Measurements from ENCODE around the gene DPP6. TPM values are rescaled to one million over a fixed set of nuclear protein-coding genes. Genes with fewer than 3 reads are reported as not detected.
"Not testable (repeated sequence)": the region's sequence is repeated elsewhere in the genome, so short reads cannot be mapped to it uniquely, and the experiment has no call there.

DPP6 gene
- total RNA-seq, 1 experiment from 2014 or later, result 1.3 TPM

DNA sequence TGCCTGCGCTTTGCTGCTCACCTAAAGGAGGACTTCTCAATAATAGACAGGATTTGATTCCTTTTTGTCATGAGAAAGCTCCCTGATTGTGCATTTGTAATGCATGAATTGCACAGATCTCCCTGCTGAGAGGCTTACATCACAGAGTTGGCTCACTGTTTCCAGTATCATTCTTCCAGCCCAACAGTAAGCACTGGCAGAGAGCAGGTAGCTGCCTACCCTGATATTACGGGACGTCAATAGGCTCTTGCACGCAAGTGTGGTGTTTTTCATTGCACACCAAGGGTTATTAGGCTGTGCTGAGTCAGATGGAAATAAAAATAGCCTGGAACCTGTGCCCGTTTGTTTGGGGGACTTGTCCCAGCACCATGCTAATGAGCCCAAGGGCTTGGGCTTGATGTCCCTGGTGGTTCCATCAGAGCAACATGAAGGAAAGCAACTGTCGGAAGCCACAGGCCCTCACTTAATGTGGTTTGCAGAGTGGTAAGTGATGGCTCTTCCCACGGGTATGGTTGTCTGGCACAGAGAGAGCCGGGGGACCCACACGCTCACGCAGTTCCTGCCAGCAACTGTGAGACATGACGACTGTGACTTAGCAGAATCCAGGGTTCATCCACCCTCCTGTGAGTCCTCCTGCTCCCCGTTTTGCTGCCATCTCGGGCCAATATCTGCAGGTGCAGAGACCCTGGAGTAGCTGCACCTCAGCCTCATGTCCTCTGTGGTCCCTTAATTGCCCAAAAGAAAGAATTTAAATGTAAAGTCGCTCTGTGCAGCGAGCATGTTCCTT lies 20.4 kb downstream of the DPP6 start:
- DNase-seq (ENCODE audit: low read depth), result not testable (repeated sequence)

DNA sequence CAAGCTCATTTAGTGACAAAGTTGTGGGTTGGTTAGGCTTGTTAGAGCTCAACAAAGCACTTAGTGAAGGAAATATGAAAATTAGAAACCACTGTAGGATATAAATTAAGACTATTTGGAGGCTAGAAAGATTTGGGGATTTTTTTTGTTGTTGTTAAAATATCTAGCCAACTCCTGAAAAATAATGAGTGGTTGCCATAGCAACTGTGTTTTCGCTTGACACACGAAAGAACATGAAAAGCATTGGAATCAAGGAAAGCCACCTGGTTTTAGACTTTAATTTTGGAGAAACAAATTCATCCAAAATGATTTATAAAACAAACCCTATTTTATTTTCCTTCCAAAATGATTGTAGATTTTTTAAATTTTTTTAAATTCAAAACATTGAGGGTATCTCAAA lies 26.3 kb downstream of the DPP6 start:
- DNase-seq (ENCODE audit: low read depth), result not testable (repeated sequence)

DNA sequence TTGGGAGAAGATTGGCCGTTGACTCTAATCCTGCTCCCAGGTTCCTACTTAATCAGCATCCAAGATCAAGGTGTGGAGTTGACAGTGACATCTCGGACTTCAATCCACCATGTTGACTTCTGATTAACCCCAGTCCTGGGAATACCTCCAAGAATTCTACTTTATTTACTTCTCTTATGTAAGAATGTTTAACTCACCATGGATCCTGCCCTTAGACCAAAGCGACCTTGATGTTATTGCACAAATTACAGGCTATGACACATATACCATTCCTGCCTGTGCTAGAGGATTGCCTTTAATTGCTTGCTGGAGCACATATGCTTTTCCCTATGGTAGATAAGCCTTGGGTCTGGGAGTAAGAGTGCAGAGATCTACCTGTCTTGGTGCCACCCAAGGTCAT lies 28.1 kb downstream of the DPP6 start:
- not testable (repeated sequence) for DNase-seq (ENCODE audit: low read depth)

DNA sequence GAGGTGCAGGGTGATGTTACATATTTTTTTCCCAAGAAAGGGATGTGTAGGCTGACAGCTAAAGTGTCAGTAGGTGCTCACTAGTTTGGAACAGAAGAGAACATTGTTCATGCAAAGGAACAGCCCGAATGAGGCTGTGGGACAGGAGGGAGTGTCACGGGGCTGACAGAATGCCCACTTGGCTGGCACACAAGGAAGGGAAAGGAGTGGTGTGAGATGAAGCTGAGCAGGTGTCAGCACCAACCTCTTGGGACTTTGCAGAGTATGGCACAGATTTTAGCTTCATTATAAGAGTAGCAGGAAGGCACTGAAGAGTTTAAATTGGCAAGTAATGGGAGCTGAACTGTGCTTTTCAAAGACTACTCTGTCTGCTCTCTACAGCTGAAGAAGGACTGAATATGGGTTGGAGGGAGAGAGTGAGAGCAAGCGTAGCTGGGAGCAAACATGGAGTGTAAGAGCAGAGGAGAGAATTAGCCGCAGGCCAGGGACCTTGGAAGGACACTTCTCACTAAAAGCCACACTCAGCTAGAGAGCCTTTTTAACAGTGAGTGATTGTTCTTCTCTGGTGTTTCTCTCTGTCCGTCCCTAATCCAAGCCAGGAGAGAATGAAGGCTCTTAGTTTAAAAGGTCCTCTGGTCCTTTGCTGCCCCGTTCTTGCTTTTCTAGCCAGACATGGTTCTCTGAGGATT lies 35.0 kb downstream of the DPP6 start:
- not testable (repeated sequence) for DNase-seq (ENCODE audit: low read depth)

DNA sequence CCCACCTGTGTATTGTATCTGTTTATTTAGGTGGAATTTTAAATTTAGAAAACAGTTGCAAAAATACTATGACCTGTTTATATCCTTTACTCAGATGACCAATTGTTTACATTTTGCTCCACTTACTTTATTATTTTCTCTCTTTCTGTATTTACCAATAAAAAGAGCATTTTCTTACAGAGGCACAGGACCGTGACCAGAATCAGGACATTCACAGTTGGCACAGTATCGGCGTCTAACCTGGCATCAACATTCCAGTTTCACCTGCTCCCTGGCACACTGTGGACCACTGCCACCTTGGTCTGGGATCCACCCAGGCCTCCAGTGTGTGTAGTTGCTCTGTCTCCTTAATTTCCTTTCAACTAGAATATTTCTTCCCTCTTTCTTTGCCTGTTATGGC lies 39.9 kb downstream of the DPP6 start:
- not testable (repeated sequence) for DNase-seq (ENCODE audit: low read depth)

DNA sequence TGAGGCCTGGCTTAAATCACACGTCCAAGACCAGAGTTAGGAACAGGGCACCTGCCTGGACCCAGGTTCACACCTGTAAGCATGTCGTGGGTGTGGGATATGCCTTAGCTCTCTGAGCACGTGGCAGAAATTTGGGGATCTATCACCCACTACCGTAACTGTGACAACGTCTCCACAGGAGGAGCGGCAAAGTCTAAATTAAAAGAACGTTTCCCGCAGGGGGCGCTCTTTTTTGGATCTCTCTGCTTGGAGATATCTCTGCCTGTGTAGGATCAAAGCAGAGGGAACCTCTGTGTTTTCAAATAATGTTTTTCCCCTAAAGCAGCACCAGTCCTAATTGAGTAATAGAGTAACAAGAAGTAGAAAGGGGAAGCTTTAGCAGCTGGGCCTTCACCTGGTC lies 43.0 kb downstream of the DPP6 start:
- DNase-seq (ENCODE audit: low read depth), result not testable (repeated sequence)

DNA sequence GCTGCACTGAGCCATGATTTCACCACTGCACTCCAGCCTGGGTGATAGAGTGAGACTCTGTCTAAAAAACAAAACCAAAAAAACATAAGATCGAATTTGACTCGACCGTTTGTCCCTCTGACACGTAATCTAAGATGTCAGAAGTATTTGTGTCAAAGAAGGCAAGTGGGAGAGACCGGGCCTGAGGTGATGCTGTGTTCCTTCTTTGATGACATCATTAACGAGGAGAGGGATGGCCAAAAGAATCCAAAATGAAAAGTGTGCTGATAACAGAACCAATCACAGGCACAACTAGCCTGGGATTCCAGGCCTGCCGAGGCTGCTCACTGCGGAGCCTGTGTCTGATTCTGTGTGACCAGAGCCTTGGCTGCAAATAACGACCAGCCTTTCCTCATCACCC lies 52.9 kb downstream of the DPP6 start:
- DNase-seq (ENCODE audit: low read depth), result not testable (repeated sequence)

DNA sequence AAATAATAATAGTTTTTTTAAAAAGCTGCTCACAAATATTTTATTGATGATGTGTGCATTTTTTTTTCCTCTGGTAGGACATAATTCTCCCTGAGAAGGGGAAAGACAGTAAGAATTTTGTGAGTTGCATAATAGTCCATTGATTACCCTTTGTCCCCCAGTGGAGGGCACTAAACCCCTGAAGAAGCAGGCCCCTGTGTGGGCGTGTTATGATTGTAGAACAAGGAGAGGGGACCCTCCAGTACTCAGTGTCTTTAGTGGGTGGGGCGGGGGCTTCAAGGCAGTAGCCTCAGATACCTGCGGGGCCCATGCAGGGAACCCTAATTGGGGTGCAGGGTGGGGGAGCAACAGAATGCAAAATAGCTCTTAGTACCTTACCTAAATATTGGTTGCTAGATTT lies 57.4 kb downstream of the DPP6 start:
- not testable (repeated sequence) for DNase-seq (ENCODE audit: low read depth)

DNA sequence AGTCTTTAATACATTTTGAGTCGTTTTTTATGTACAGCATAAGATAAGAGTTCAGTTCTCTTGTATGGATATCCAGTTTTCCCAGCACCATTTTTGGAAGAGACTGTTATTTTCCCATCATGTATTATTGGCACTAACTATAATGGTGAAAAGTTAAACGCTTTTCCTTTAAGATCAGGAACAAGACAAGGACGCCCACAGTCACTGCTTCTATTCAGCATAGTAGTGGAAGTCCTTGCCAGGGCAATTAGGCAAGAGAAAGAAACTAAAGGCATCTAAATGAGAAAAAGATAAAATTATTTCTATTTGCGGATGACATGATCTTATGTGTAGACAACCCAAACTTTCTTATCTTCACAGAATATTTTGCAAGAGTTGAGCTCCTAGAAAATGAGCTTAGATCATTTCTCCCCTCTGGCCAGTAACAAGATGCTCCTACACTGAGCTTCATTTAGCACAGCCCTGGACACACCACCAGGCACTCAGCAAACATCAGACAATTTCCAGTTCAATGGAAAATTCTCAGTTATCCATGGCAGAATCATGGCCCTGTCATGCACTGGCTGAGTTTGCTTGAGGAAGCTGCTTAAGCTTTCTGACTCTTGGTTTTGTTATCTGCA lies 61.6 kb downstream of the DPP6 start:
- DNase-seq (ENCODE audit: low read depth), result not testable (repeated sequence)

DNA sequence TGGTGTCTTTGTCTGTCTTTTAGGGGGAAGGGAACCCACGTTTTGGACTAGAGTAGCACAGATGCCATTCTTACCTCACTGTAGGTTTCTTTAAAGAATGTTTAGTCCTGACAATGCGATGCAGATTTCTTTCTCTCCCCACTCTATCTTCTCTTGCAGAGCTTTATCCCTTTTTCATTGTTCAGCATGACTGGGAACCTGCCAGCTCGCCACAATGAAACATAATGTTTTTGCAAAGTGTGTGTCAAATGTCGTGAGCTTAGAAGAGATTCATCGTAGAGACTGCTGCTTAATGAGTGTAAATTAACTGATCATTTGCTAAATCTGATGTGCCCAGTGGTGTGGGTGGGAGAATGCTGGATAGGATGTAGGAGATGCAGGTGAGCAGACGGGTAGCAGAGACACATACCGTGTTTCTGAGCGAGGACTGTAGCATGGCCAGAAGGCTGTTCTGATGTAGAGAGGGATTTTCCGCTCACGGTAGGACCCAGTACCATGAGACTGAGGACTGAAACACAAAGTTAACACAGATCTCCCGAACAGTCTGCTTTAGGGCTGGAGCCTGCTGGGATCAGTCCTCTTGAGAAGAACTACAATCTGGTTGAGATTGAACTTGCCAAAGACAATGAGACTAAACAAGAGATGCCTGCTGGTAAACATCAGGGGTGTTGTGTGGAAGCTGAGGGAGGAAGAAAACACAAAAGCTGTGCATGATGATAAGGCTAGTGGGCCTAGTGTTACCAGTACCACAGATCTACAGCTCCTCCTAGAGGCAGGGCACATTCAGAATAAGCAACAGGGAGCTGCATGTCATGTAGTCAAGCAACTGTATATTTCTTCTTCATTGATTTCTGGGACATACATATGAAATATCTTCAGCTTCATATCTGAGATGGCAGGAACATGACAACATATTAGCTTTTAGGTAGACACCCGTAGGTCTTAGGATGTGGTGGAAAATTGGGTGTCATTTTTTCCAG lies 65.5 kb downstream of the DPP6 start:
- DNase-seq (ENCODE audit: low read depth), result not testable (repeated sequence)

DNA sequence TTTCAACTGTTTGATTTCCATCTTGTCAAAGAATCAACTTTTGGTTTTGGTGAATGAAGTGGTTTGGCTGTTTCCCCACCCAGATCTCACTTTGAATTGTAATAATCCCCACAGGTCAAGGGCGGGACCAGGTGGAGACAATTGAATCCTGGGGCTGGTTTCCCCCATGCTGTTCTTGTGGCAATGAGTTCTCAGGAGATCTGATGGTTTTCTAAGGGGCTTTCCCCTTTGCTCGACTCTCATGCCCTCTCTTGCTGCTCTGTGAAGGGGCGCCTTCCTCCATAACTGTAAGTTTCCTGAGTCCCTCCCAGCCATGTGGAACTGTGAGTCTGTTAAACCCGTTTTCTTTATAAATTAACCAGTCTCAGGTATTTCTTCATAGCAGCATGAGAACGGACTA lies 68.6 kb downstream of the DPP6 start:
- not testable (repeated sequence) for DNase-seq (ENCODE audit: low read depth)

DNA sequence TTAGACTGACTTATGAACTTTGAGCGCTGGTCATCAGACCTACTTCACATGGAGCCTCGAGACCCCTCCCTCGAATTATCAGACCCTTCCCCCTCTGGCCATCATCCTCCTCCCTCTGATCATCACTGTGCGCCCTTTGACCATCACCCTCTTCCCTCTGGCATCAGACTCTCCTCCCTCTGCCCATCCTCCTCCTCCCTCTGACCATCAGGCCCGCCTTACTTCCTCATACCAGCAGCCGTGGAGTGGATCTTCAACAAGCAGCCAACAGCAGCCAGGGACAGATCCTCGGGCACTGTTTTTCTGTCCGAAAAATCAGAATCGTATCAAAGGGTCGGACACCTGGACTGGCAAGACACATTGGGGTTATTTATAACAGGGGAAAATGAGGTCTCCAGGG lies 70.5 kb downstream of the DPP6 start:
- not testable (repeated sequence) for DNase-seq (ENCODE audit: low read depth)

DNA sequence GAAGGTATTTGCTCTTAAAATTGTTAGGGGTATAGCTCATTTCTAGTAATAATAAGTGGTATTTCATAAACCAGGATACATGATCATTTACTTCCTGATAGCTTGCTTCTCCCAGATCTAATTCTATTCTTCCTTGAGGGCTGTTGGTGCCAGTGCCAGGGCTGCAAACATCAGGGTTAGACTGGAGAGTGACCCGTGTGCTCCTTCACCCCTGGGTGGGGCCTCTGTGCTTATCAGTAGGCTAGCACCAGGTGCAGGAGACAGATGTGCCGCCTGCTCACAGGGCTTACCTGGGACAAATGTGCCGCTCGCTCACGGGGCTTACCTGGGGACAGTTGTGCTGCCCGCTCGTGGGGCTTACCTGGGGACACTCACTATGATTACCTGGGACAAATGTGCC lies 71.2 kb downstream of the DPP6 start:
- not testable (repeated sequence) for DNase-seq (ENCODE audit: low read depth)

DNA sequence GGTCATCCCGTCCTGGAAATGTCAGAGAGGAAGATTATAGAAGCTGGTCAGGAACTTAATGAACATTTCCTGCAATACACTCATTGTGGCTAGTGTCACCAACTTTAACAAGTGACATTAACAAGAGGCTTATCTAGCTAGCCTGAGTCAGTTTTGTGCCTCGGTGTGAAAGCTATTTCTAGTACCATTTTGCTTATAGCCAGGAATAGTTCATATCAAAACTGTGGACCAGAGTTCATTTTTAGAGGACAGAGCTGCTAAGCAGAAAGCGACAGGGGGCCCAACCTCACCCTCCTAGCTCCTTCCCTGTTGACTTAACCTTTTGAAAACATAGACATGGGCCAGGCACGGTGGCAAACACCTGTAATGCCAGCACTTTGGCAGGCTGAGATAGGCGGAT lies 76.9 kb downstream of the DPP6 start:
- DNase-seq (ENCODE audit: low read depth), result not testable (repeated sequence)

DNA sequence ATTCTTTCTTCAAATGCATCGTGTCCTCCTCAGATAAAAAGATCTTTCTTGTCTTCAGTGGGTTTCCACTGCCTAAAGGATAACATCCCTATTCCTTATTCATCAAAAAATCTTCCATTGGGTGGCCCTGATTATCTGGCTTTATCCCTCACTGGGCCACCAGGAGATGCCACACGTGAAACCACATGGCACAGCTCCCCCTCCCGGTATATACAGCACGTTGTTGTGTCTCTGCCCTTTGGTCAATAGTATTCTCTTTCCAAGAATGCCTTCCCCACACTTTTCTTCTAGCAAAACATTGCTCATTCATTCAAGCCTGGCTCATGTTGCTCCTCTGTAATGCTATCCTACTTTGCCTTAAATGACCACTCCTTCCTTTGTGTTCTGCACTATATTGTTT lies 80.4 kb downstream of the DPP6 start:
- not testable (repeated sequence) for DNase-seq (ENCODE audit: low read depth)

DNA sequence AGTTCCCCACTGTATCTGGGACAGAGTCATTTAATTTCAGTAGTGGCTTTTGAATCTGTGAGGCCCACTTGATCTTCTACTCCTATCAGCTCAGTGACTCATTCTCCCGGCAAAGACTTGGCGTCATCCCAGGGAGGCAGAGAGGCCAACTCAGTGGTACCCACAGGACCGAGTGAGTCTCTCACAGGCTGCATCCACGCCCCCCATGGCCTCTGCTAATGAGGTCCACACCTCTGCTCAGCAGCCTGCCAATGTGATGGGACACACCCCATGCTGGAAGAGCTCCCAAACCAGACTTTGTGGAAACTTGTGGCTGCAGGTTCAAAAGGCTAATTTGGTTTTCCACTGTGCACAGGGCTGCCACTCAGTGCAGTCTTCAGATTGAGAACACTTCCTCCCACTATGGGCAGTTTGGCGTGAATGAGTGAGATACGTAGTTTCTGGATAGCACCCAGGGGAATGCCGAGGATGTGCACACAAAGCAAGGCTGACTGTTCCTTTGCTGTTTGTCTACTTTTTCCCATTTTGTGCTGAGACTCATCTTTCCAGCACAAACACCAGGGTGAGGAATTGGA lies 81.6 kb downstream of the DPP6 start:
- DNase-seq (ENCODE audit: low read depth), result not testable (repeated sequence)

DNA sequence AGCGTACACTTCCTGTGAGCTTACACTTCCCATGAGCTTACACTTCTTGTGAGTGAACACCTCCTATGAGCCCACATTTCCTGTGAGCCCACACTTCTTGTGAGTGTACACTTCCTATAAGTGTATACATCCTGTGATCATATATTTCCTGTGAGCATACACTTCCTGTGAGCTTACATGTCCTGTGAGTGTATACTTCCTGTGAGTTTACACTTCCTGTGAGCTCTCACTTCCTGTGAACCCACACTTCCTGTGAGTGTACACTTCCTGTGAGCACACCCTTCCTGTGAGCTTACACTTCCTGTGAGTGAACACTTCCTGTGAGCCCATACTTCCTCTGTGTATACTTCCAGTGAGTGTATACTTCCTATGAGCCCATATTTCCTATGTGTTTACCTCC lies 82.5 kb downstream of the DPP6 start:
- not testable (repeated sequence) for DNase-seq (ENCODE audit: low read depth)

DNA sequence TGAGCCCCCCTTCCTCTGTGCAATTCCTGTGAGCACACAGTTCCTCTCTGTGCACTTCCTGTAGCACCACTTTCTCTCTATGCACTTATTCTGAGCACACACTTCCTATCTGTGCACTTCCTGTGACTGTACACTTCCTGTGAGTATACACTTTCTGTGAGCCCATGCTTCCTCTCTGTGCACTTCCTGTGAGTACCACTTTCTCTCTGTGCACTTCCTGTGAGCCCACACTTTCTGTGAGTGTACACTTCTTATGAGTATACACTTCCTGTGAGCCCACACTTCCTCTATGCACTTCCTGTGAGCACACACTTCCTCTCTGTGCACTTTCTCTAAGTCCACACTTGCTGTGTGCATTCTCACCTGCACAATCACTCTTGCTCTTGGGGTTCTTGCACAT lies 83.4 kb downstream of the DPP6 start:
- not testable (repeated sequence) for DNase-seq (ENCODE audit: low read depth)

DNA sequence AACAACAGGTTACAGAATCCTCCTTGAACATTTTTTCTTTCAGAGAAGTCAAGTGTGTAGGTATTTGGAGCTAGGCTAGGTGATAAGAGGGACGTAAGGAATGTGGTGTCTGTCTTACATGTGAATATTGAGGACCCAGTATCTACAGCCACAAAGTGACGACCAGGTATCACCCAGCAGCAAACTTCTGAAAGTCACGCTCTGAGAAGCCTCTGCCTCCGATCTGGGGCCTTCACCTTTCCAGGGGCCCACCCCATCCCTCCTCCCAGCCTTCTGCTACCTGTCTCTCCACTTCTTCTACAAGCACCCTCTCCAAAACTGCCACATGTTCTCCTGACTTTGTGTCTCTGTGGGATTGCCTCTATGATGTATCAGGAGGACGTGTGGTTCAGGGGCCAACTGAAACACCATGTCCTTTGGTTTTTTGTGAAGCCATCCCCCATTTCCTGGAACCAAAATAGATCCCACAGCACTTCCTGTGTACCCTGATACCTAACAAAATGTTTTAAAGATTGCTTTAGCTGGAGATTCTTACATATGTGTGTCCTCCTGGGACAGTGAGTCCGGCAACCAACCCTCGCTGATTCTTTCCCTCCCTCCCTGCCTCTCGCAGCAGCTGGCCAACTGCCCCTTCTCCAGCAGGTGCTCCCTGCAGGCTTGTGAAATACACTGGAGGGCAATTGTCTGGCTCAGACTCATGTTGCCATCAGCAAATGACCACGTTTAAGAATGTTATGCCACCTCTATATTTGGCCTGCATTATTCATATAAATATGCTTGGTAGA lies 93.9 kb downstream of the DPP6 start:
- DNase-seq (ENCODE audit: low read depth), result not testable (repeated sequence)

DNA sequence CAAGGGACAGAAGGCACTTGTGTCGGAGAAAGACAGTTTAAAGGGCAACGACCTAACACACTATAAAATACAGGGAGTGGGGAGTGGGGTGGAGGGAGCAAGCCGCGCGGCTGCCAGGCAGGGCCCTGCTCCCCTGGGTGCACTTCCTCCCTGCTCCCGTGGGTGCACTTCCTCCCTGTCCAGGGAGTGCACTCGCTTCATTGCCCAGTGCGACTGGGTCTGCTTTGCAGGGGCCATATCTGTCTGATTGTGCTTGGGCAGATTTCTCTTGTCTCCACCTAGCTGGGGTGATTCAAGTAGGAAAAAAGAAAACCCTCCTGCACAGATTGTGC lies 94.5 kb downstream of the DPP6 start:
- DNase-seq (ENCODE audit: low read depth), result not testable (repeated sequence)
